Stimulated activated naive CD8-positive, alpha-beta T cell treated with anti-CD3 and anti-CD28 coated beads, Interleukin-15, Interleukin-2, amounts not matched to agents 100 U/mL and 50 U/mL, for 24 hours (primary cell): ENCODE results near the gene PALD1.
"Not testable (repeated sequence)": the region's sequence is repeated elsewhere in the genome, so short reads cannot be mapped to it uniquely, and the experiment has no call there.

Experiments used
- ATAC-seq: fragments of 150-1000 bp; cut with Tn5 transposase; one replicate; pipeline ENCODE4 v1.10.0; 2021
- DNase-seq: peaks from one replicate; pipeline ENCODE4 v3.0.0; 2021

PALD1 gene

DNA sequence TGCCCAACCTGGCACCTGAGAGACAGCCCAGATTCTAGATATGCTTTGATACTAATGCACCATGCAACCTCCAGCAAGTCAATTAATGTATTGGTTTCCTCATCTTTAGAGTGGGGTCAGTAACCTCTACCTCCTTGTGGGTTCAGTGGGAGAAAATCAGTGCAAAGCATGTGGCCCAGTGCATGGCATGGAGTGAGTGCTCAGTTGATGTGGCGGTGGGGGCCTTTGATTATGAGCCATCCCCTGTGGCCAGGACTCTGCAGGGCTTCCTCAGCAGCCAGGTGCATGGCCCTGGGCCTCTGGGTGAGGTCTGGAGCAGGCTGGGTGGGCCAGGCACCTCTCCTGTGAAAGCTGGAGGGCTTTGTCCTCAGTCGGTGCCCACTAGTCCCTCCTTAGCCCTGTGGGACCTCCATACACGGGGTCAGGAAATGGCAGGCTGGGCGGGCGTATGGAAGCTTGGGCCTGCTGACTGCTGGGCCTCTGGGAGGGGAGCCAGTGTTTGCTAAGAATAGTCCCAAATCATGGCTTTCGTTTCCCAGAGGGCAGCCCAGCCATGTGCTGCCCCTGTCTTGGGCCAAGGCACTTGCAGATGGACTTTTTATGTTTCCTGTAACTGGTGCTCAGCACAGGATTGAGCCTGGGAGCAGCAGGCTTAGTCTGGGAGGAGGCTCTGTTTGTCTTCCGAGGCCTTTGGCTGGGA is 3.4 kb downstream of the PALD1 start:
- no peak for DNase-seq
- ATAC-seq: no peak

DNA sequence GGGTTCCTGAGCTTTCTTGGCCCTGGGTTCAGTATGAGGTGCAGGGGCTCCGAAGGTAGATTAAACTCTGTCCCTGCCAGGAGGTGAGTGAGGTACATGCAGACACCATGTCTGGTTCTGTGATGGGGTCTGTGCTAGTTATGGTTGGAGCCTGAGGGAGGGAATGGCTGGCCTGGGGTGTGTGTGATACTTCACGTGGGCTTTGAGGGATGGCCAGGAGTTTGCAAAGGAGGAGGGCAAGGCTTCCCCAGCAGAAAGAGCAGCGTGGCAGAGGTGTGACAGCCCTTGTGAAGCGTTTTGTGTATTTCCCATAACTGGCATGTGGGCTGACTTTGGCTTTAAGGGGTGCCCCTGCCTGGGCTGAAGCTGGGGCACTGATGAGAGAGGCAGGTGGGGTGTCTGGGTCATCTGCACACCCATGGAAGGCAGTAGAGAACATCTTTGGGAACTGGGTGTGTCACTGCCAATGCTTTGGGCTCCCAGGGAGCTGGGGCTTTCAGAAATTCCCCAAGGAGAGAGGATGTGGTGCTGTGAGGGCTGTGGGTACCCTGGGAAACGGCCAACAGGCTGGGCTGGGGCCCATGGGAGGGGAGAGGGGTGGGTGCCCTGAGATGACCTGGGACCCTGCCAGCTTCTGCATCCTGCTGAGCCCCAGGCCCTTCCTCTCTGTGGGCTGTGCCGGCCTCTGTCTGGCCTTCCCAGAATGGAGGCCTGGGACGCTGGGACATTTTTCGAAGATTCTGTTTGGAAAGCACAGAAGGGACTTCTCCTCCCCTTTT is 4.6 kb downstream of the PALD1 start:
- DNase-seq (no peak), ATAC-seq (no peak)

DNA sequence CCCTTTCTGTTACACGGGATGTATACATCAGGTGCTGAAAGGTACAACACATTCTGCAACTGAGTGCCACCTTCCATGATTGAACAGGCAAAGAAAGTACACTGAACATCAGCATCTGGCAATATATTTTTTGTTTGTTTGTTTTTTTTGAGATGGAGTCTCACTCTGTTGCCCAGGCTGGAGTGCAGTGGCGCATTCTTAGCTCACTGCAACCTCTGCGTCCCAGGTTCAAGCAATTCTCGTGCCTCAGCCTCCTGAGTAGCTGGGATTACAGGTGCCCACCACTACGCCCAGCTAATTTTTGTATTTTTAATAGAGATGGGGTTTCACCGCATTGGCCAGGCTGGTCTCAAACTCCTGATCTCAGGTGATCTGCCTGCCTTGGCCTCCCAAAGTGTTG is 5.3 kb downstream of the PALD1 start:
- not testable (repeated sequence) for DNase-seq

DNA sequence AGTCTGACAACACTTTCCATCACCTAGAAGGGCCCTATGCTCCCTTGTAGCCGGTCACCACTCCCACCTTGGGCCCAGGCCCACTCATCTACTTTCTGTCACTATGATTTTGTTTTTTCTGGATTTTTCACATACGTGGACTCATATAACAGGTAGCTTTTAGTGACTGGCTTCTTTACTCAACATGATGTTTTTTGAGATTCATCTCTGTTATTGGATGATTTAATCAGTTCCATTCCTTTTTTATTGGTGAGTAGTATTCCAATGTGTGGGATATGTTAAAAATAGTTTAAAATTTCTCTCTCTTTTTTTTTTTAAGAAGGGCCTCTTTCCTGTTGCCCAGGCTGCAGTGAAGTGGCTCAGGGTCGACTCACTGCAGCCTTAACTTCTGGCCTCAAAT is 9.3 kb downstream of the PALD1 start:
- no peak for ATAC-seq
- no peak for DNase-seq

More for the DNA sequence above, 5.3 kb downstream of the PALD1 start:
- ATAC-seq: not testable (repeated sequence)

DNA sequence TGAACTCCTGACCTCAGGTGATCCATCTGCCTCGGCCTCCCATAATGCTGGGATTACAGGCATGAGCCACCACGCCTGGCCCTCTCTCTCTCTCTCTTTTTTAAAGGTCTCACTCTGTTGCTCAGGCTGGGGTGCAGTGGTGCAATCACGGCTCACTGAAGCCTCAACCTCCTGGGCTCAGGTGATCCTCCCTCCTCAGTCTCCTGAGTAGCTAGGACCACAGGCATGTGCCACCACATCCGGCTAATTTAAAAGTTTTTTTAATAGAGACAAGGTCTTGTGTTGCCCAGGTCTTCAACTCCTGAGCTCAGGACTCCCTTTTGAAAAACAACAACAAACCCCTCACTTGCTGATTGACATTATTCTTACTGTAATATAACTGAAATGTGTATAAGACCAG is 11.6 kb downstream of the PALD1 start:
- ATAC-seq: no peak
- no peak for DNase-seq

DNA sequence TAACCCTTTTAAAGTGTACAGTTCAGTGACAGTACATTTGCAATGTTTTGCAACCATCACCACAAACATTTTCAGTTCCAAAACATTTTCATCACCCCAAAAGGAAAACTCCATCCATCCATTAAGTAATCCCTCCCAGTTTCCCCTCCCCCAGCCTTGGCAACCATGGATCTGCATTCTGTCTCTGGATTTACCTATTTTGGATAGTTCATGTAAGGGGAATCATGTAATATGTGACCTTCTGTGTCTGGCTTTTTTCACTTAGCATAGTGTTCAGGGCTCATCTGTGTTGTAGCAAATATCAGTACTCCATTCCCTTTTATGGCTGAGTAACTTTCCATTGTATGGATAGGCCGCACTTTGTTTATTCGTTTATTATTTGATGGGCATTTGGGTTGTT is 13.0 kb downstream of the PALD1 start:
- no peak for ATAC-seq
- DNase-seq: no peak

DNA sequence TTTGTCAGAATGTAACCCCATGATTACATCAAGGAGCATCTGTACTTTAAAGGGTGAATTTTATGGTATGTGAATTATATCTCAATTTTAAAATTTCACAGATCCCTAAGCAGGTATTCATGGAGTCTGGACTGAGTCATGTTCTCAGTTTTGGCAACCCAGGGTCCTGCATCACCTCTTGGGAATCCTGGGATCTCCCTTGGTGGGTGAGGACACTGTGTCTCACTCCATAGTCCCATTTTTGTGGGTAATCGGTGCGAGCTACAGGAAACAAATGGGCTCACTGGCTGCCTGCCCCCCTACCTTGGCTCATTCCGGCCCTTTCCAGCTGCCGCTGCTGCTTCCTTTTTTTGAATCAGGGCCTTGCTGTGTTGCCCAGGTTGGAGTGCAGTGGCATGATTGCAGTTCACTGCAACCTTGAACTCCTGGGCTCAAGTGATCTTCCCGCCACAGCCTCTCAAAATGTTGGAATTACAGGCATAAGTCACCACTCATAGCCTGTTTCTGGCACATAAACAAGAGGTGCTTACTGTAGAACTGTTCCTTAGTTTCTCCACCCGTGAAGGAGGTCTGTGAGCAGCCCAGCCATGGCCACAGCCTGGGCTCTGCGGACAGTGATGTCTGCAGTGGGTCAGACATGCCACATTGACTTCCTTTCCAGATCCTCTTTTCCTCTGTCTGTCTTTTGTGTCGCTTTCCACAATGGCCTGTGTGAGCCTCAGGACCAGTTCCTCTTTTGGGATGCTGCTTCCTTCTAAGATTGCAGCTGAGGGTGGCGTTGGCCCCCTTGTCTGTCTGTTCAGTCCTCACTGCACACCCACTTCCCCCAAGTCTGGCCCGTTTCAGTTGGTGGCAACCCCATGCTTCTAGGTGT is 14.5 kb downstream of the PALD1 start:
- DNase-seq (no peak), ATAC-seq (no peak)

DNA sequence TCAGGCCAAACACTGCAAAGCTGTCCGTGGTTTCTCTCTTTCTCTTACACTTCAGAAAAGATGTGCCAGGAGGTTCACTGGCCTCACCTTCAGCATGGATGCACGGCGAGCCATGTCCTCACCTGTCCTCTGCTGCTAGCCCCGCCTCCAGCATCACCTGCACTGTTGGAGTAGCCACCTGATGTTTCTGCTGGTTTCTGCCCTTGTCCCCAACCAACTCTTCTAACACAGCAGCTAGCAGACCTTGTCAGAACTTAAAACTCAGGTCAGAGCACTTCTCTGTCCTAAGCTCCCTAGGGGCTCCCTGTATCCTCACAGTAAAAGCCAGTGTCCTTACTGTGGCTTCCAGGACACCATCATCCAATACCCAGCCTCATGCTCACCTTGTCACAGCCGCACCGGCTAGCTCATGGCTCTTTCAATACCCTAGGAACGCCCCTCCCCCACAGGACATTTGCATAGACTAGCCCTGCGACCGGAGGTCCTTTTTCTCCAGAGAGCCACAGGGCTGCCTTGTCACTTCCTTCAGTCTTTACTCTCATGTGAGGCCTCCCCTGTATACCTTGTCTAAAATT is 15.2 kb downstream of the PALD1 start:
- ATAC-seq: no peak
- peak; percentile 33 for DNase-seq

DNA sequence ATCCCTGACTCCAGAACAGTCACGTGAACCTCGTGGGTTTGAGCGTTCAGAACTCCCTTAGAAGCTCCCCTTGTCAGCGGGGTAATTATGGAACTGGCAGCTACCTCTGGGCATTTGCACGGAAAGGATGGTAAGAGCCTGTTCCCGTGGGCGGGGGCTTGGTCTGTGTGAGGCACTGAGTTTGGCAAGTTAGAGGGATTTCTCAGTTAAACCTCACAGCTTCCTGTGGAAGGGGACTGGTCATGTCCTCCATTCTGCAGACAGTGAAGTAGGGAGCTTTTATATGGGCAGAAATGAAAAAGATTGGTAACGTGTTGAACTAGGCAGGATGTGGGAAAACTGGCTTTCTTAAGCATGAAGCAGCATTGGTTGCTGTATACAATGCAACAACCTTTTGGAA is 16.0 kb downstream of the PALD1 start:
- peak; percentile 90 for ATAC-seq
- peak; percentile 70 for DNase-seq

DNA sequence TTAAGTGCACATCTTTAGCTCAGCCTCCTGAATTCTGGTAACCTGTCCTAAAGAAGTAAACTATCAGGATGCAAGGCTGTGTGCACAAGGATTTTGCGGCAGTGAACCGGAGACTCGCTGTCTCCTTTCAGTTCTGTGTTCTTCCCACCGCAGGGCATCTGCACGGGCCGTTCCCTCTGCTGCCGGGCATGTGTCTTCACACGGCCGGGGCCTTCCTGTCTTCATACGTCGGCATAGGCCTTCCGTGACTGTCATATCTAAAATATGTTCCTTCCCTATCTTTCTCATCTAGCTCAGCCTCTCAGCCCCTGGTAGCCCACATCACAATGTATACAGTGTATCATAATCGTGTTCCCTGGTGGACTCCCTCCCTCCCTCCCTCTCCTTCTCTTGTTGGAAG is 16.4 kb downstream of the PALD1 start:
- ATAC-seq (peak; percentile 34), DNase-seq (peak; percentile 28)

DNA sequence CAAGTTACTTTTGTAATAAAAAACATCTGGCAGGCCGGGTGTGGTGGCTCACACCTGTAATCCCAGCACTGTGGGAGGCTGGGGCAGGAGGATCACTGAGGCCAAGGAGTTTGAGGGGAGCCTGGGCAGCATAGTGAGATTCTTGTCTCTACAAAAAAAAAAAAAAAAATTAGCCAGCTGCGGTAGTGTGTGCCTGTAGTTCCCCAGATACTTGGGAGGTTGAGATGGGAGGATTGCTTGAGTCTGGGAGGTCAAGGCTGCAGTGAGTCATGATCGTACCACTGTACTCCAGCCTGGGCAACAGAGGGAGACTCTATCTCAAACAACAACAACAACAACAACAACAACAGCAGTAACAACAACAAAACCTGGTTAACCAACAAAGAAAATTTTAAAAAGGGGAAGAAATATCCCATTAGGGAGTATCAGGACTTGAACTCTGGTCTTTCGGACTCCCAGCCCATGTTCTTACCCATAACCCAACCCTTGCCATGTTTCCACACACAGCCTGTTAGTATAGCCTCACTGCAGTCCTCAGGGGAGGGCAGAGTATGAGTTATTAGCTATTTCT is 17.2 kb downstream of the PALD1 start:
- ATAC-seq (no peak), DNase-seq (no peak)

DNA sequence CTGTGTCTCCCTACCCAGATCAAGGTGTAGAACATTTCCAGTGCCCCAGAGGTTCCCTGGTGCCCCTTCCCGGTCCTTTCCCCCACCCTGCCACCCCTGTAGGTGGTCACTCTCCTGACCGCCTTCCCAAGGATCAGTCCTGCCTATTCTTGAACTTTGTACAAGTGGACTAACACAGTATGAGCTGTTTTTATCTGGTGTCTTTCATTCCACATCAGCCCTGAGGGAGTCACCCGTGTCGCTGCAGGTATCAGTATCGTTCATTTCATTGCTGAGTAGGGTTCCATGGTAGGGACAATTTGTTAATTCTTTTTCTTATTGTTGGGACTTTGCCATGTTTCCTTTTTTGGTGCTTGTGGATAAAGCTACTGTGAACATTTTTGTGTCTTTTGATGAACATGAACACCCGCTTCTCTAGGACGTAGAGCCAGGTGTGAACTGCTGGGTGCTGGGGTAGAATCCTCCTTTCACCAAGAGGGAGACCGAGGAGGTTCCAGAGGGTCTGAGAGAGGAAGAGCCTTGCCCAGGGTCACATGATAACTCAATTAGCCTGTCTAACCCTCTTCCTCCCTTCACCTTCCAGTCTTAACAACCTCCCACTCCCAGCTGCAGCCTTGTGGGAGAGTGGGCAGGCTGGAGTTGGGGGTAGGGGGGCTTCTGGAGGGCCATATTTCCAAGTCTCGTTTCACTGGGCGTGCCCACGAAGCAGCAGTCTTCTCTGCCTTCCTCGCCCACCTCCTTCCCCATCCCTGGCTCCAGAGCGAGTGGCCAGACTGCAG is 18.0 kb downstream of the PALD1 start:
- DNase-seq (no peak), ATAC-seq (no peak)

DNA sequence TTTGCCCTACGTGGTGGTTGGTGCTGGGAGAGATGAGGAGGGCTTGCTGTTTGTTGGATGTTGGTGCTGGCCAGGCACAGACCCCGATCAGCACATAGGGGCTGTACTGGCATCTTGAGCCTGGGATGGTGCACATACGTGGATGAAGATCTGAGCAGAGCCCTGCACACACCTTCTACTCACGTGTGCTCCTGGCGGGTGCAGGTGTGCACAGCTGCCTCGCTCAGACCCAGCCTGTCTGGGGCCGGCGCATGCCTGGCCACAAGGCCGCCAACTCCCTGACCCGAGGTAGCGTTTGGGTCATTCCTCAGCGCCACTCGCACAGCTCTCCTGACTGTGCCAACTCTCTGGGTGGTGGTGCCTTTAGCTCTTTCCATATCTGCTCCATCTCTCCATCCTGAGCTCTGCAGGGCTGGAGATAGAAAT is 18.6 kb downstream of the PALD1 start:
- ATAC-seq (no peak), DNase-seq (no peak)

DNA sequence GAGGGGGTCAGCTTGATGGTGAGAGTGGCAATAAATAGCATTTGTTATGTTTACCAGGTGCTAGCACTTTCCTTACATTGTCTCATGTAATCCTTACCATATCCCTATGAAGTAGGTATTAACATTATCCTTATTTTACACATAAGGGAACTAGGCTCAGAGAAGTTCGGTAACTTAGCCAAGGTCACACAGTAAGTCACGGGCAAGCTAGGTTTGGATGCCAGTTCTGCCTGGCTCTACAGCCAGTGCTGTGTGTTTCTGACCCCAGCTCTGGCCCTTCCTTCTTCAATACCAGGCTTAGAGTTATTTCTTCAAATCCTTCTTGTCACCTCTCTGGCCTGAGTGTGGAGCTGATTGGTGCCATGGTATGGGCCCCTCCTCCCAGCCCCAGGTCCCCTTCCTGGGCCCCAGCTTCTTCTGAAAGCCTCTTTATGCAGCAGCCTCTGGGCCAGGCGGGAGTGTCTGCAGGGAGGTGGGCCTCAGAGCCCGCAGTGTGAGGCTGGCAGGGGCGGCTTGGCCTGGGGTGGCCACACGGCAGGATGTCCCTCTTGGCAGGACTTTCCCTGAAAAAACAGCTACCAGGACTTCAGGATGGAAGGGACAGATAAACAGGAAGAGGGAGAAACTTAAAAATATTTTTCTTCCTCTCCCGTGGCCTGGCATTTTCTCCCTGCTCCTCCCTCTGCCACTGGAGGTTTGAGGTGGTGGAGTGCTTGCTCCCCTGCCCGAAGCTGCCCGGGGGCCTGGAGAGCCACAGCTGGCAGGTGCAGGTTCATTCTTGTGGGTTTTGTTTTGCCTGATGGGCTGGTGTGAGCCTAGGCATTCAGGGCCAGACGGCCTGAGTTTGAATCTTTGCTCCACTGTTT is 20.6 kb downstream of the PALD1 start:
- DNase-seq: no peak
- ATAC-seq: no peak

DNA sequence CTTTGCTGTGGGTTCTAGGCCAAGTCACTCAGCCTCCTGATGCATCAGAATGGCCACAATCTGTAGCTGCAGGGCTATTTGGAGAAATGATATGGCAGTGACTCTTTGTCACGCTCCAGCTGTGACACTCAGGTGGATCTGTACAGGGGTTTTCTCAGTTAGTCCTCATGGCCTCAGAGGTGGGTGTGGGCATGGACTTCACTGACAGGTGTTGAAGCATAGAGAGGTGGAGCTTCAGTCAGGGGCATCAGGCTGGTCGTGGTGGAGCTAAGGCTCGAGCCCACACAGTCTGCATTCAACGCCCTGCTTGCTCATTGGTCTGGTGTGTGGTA is 21.2 kb downstream of the PALD1 start:
- DNase-seq (no peak), ATAC-seq (no peak)

DNA sequence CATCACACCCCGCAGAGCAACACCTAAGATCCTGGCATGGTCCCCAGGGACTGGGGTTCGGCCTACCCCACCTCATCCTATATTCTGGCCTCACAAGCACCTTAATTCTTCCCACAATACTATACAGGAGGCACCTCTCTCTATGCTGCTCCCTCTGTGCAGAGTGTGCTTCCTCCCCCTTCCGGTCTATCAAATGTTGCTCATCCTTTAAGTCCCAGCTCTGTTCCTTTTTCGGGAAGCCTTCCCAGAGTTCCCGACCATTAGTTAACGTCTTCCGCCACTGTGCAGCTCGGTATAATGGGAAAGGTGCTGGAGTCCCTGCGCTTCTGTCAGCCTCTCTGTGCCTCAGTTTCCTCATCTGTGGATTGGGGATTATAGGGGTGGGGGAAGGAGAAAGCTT is 21.8 kb downstream of the PALD1 start:
- DNase-seq (no peak), ATAC-seq (no peak)

DNA sequence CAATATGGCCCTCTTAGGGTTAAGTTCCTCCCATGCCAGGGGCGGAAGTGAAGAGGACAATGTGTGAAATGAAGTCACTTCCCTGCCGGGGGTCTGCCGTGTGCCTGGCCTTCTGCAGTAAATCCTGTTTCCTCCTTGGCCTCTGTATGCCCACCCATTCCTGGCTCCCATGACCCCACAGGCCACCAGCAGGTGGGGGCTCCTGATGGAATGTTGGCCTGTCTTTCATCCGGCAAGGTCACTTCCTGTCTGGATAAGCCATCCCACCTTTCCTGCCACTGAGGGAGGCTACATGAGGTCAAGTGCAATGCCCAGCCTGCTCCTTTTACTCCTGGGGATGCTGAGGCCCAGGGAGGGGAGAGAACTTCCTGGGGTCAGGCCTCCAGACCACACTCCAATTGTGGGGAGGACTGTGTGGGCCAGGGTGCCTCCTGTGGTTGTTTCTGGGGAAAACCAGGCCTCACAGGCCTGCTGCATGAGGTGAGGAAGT is 22.3 kb downstream of the PALD1 start:
- no peak for ATAC-seq
- no peak for DNase-seq

DNA sequence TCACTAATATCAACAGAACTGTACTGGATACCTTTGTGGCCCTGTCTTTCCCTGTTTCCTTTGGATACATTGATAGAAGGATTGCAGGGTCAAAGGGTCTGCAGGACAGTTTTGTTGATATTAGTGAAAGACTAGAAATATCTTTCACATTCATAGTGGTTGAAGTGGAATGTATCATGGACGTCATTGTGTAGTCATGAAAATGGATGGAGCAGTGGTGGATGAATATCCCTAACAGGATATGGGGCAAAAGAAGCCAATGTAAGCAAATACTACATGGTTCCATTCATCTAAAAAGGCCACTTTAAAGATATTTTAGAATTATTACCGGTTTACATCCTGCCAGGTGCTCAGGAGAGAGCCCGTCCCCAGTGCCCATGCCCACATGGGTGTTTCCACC is 23.8 kb downstream of the PALD1 start:
- no peak for DNase-seq
- no peak for ATAC-seq

DNA sequence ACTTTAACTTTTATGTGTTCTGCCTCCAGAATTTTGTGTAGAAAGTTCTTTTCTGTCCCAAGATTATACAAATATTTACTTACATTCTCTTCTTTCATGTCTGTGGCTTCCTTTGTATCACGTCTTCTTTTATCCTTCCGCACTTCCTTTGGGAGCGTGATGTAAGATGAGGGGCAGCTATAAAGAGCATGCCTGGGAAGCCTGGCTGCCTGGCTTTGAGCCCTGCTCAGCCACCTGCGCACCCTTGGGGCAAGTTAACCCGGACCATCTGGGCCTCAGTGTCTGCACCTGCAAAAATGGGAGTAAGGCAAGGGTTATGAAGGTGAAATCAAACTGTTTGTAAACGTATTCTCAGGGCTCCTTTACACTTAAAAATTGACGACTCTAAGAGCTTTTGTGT is 25.2 kb downstream of the PALD1 start:
- ATAC-seq: no peak
- no peak for DNase-seq
